ENCODE data around the gene VPS39. TPM values are rescaled to one million over a fixed set of nuclear protein-coding genes. Genes with fewer than 3 reads are reported as not detected.

The VPS39 gene
- total and polyA plus RNA-seq, 2 of the 13 experiments (the other 11 are each of a cell fraction or from before 2014, with no cell fraction given): 22.9 to 32.0 TPM

DNA sequence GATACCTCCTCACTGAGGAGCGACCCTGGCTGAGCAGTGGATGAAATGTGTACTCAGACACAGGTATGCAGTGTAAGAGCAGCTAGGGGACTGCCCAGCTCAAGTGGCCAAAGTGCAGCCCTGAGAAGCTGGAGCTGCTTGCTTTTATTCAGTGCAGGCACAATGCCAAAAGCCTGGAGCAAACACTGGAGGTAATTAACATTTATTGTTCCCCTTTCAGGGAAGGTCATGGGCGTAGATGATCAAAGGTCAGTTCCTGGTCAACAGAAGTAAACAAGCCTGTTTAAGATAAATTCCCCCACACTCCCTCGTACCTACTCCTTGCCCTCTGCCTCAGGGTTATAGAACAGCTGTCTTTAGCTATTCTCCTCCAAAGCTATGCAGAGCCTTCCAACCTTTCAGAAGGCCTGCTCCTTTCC lies 69.1 kb downstream of the VPS39 start (continued):
- TF ChIP-seq, protein P1, sequence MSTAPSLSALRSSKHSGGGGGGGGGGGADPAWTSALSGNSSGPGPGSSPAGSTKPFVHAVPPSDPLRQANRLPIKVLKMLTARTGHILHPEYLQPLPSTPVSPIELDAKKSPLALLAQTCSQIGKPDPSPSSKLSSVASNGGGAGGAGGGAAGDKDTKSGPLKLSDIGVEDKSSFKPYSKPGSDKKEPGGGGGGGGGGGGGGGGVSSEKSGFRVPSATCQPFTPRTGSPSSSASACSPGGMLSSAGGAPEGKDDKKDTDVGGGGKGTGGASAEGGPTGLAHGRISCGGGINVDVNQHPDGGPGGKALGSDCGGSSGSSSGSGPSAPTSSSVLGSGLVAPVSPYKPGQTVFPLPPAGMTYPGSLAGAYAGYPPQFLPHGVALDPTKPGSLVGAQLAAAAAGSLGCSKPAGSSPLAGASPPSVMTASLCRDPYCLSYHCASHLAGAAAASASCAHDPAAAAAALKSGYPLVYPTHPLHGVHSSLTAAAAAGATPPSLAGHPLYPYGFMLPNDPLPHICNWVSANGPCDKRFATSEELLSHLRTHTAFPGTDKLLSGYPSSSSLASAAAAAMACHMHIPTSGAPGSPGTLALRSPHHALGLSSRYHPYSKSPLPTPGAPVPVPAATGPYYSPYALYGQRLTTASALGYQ (CRISPR knock-in tag; IDR thresholded peaks at IDR 0.05): peak; percentile 75; the same call in 1 of the 2 replicates
- TF ChIP-seq ZNF274 (CRISPR knock-in tag; IDR thresholded peaks at IDR 0.05): no peak
- TF ChIP-seq SNAPC2 (CRISPR knock-in tag; IDR thresholded peaks at IDR 0.05): 0 out of 2 replicates have a peak, but pooled peaks have one; percentile 69
- peak; percentile 72 for TF ChIP-seq SKI (IDR thresholded peaks at IDR 0.05; ENCODE audit: partially characterized antibody)
- peak; percentile 37; the same call in 1 of the 2 replicates for TF ChIP-seq RELA (CRISPR knock-in tag; IDR thresholded peaks at IDR 0.05)
- TF ChIP-seq ZNF292 (CRISPR knock-in tag; IDR thresholded peaks at IDR 0.05; ENCODE audit: borderline replicate concordance, low read depth): peak; percentile 86; the same call in 1 of the 2 replicates
- no peak for TF ChIP-seq ZNF777 (CRISPR knock-in tag; IDR thresholded peaks at IDR 0.05)
- peak; percentile 12; the same call in 1 of the 2 replicates for TF ChIP-seq SMC3 (IDR thresholded peaks at IDR 0.05; ENCODE audit: low read length)
- peak; percentile 67; the same call in 1 of the 2 replicates for TF ChIP-seq HMG20B (CRISPR knock-in tag; conservative IDR thresholded peaks at IDR 0.05)
- peak; percentile 77; the same call in 1 of the 2 replicates for TF ChIP-seq KDM3A (CRISPR knock-in tag; IDR thresholded peaks at IDR 0.05; ENCODE audit: low read depth)
- 0 out of 2 replicates have a peak, but pooled peaks have one; percentile 26 for TF ChIP-seq ZIK1 (CRISPR knock-in tag; IDR thresholded peaks at IDR 0.05; ENCODE audit: borderline replicate concordance, low read depth)
- peak; percentile 99 for TF ChIP-seq CBX1 (IDR thresholded peaks at IDR 0.05; ENCODE audit: low read depth)
- TF ChIP-seq SPEN (CRISPR knock-in tag; IDR thresholded peaks at IDR 0.05; ENCODE audit: low read depth): no peak
- peak; percentile 84 for TF ChIP-seq HNF4G (IDR thresholded peaks at IDR 0.05; ENCODE audit: borderline replicate concordance, low read depth, low read length)
- peak; percentile 73; the same call in 1 of the 2 replicates for TF ChIP-seq HNF4G (CRISPR knock-in tag; IDR thresholded peaks at IDR 0.05; ENCODE audit: borderline replicate concordance, low read depth)
- TF ChIP-seq ZNF775 (CRISPR knock-in tag; IDR thresholded peaks at IDR 0.05; ENCODE audit: borderline replicate concordance): no peak
- no peak for TF ChIP-seq ZNF251 (CRISPR knock-in tag; IDR thresholded peaks at IDR 0.05)
- no peak; the same call in 1 of the 2 replicates for TF ChIP-seq MYC (CRISPR knock-in tag; IDR thresholded peaks at IDR 0.05; ENCODE audit: borderline replicate concordance)
- no peak for TF ChIP-seq ZNF749 (CRISPR knock-in tag; IDR thresholded peaks at IDR 0.05; ENCODE audit: borderline replicate concordance)
- TF ChIP-seq, protein P2, sequence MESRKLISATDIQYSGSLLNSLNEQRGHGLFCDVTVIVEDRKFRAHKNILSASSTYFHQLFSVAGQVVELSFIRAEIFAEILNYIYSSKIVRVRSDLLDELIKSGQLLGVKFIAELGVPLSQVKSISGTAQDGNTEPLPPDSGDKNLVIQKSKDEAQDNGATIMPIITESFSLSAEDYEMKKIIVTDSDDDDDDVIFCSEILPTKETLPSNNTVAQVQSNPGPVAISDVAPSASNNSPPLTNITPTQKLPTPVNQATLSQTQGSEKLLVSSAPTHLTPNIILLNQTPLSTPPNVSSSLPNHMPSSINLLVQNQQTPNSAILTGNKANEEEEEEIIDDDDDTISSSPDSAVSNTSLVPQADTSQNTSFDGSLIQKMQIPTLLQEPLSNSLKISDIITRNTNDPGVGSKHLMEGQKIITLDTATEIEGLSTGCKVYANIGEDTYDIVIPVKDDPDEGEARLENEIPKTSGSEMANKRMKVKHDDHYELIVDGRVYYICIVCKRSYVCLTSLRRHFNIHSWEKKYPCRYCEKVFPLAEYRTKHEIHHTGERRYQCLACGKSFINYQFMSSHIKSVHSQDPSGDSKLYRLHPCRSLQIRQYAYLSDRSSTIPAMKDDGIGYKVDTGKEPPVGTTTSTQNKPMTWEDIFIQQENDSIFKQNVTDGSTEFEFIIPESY (CRISPR knock-in tag; IDR thresholded peaks at IDR 0.05): peak; percentile 79
- TF ChIP-seq, protein P3, sequence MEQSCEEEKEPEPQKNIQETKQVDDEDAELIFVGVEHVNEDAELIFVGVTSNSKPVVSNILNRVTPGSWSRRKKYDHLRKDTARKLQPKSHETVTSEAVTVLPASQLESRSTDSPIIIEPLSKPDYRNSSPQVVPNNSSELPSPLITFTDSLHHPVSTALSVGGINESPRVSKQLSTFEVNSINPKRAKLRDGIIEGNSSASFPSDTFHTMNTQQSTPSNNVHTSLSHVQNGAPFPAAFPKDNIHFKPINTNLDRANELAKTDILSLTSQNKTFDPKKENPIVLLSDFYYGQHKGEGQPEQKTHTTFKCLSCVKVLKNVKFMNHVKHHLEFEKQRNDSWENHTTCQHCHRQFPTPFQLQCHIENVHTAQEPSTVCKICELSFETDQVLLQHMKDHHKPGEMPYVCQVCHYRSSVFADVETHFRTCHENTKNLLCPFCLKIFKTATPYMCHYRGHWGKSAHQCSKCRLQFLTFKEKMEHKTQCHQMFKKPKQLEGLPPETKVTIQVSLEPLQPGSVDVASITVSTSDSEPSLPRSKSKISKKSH (CRISPR knock-in tag; IDR thresholded peaks at IDR 0.05; ENCODE audit: borderline replicate concordance): peak; percentile 100
- peak; percentile 48; the same call in 1 of the 2 replicates for TF ChIP-seq RFXAP (CRISPR knock-in tag; IDR thresholded peaks at IDR 0.05; ENCODE audit: borderline replicate concordance)
- peak; percentile 63; the same call in 1 of the 2 replicates for TF ChIP-seq ARNTL (CRISPR knock-in tag; IDR thresholded peaks at IDR 0.05)
- peak; percentile 89 for TF ChIP-seq FOXP1 (IDR thresholded peaks at IDR 0.05)
- TF ChIP-seq FOXP1 (CRISPR knock-in tag; IDR thresholded peaks at IDR 0.05): peak; percentile 96
- 0 out of 2 replicates have a peak, but pooled peaks have one; percentile 52 for TF ChIP-seq KAT7 (CRISPR knock-in tag; IDR thresholded peaks at IDR 0.05; ENCODE audit: borderline replicate concordance)
- no peak for TF ChIP-seq ZNF709 (CRISPR knock-in tag; IDR thresholded peaks at IDR 0.05)

All from HepG2 (cell line).